GOT3 (cell line): ENCODE measurements around the gene SFXN5.
A peak's percentile ranks its signal among the peaks of the same experiment; 100 is the strongest.
"Not testable (repeated sequence)": the region's sequence is repeated elsewhere in the genome, so short reads cannot be mapped to it uniquely, and the experiment has no call there.

Source experiments
- DNase-seq: peaks from one replicate; lab custom pipeline; 2025; ENCODE audit warnings: mixed read lengths; lab: John Stamatoyannopoulos, UW

The SFXN5 gene

GRCh38 chr2:73101626-73102256 lies 30.2 kb upstream of the SFXN5 start:
- no peak for DNase-seq

GRCh38 chr2:73100956-73101355 lies 29.4 kb upstream of the SFXN5 start:
- DNase-seq, result no peak

- DNase-seq, result no peak
Measured at GRCh38 chr2:73099486-73099885, 28.0 kb upstream of the SFXN5 start.

- DNase-seq, result no peak
Measured at GRCh38 chr2:73095910-73096309, 24.4 kb upstream of the SFXN5 start.

- DNase-seq, result not testable (repeated sequence)
Measured at GRCh38 chr2:73093601-73094218, 22.2 kb upstream of the SFXN5 start.

- no peak for DNase-seq
Measured at GRCh38 chr2:73092146-73092783, 20.8 kb upstream of the SFXN5 start.

DNA sequence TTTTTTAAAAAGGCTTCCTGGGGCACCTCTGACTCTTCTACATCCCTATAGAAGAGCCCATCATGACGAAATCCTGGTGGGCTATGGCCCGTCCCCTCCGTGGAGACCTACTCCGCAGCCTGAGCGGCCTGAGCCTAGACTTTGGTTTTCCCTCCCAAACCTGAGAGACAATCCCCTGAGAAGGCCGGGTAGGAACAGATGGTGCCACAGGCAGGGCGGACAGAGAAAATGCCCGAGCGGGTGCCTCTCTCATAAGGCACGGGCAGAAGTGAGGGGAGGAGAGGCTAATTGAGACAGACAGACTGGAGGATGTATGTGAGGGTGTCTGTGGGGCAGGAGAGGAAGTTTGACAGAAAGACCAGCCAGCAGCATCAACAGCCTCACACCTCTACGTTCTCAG lies 20.2 kb upstream of the SFXN5 start:
- DNase-seq, result no peak

DNA sequence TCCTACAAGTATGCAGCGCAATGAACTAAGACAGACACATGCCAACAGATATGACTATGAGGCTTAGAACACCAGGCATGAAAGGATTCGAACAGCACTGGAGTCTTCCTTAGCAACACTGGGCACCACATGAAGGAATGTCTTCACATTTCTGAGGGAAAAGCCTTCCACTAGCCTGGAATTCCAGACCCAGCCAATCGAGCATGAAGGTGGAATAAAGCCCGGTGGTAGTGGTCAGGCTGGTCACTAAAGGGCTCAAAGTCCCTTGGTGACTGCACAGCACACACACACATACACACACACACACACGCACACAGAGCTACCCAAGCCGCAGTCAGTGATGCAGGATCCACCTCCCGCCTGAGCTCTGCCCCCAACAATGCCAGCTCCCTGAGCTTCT lies 19.7 kb upstream of the SFXN5 start:
- DNase-seq, result no peak

GRCh38 chr2:73089270-73090030 lies 17.9 kb upstream of the SFXN5 start:
- peak; percentile 44 for DNase-seq

GRCh38 chr2:73088703-73089102 lies 17.2 kb upstream of the SFXN5 start:
- no peak for DNase-seq

DNA sequence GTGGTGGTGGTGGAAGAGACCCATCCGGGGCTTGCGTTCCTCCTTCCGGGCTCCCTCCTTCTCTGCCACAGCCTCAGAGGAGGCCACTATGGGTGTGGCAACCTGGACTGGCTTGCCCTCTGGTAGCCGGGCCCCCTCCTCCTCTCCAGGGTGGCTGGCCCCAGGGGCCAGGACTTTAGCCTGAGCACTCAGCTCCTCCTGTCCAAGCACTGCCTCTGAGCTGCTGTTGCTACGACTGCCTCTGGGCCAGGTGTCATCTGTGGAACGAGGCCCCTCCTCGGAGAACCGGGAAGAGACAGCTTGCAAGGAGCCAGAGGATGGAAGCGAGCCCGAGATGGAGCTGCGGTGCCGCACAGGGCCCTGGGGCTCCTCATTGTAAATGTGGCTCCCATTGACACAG lies 16.7 kb upstream of the SFXN5 start:
- DNase-seq, result no peak

DNA sequence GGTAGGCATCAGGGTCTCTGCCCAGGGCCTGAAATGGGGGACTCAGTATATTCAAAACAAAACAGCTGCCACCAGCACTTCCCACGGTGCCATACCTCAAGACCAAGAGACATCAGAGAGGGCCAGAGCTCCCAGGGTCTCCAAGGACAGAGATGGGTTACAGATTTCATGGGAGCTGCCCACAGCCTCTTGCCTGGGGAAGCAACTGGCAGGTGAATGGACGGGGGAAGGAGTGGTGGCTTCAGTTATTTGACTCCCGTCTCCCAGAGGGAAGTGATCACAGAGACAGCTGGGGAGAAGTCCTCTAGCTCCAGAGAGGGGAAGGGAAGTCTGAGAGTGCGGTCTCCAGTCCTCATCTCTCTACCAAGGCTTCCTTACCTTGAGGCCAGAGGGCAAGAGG lies 15.8 kb upstream of the SFXN5 start:
- DNase-seq, result no peak

DNA sequence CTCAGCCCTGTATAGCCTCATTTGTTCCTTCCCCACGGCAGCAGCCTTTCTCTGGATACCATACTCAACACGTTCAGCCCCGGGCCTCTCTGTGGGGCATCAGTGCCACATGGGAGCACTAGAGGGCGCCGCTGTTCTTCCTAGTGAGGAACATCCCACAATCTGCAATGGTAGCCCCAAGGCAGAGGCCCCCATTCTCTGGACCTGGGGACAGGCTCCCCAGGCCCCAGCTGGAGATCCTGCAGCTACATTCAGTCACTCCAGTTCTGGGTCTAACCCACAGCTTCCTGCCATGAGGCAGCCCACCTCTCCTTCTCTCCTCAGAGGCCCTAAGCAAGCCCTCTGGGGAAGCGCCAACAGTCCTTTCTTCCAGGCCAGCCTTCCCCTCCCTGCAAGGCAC lies 14.2 kb upstream of the SFXN5 start:
- peak; percentile 33 for DNase-seq

GRCh38 chr2:73084971-73085370 lies 13.5 kb upstream of the SFXN5 start:
- no peak for DNase-seq

DNA sequence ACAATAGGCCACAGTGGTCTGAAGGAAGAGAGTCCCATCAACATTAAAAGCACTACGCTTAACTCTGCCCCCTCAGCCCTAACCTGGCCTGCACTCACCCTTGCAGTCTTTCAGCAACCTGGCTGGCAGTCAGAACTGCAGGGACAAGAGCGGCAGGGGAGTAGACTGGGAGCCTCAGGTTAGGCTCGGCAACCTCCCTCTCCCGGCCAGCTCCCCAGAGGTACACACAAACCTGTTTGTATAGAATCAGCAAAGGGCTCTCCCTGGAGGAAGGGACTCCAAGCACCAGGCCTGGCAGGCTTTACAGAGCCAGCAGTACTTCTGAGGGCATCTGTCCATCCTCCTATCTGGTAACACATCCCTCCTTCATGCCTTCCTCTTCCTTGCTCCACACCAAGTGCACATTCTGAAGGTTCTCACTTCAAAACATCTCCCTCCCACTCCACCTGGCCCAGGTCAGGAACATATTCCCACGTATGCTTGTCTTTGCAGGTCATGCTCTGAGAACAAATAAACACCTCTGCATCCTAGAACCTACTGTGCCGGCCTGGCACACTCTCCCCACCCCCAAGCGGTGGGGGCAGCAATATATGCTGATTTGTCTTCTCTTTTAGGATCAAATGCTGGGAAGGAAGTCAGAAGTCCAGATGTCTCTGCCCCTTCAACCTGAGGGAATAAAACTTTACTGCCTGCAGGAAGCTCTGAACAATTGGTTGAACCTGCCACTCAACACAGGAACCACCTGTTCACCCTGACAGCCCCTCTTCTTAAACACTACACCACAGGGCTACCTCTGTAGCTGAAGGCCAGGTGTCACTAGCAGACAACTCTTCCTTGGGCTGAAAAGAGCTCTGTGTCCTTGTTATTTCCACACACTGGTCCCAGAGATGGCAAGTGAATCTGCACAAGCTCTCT lies 12.6 kb upstream of the SFXN5 start:
- DNase-seq, result no peak

DNA sequence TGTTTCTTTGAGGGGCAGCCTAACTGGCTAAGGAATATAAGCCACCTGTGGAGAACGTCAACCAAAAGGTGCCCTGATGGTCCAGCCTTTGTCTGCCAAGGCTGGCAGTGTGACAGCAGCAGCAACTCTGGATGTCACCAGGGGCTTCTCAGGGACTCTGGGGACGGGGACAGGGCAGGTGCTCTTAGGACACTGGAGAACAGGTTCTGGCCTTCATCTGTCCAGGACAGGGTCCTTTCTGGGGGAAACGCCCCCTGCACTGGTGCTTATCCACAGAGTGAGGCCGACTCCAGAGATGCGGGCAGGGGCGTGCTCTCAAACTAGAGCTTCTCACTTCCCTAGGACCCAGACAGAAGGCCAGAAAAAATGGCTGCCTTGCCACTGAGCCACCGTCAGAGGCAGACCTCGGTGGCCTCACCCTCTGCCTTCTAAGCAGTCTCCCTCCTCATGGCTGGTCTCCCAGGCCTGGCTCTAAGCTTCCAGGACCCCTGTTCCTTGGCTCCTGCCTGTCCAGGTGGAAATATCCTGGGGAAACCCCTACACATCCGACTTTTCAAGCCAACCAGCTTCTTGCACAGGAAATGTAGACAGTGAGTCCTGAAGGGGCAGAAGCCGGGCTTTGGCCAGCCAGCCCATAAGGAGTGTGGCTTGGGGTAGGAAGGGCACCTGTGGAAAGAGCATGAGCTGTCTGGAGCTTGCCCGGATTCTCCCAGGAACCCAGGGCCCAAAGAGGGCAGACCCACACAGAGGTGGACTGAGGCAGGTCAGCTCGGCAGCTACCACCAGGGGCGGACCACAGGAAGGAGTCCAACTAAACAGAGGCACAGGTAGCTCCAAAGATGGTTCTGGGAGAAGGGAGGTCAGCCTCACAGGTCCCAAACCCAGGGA lies 11.3 kb upstream of the SFXN5 start:
- DNase-seq, result no peak

- no peak for DNase-seq
Measured at GRCh38 chr2:73081181-73081671, 9.7 kb upstream of the SFXN5 start.

GRCh38 chr2:73080321-73081131 lies 9.0 kb upstream of the SFXN5 start:
- no peak for DNase-seq

DNA sequence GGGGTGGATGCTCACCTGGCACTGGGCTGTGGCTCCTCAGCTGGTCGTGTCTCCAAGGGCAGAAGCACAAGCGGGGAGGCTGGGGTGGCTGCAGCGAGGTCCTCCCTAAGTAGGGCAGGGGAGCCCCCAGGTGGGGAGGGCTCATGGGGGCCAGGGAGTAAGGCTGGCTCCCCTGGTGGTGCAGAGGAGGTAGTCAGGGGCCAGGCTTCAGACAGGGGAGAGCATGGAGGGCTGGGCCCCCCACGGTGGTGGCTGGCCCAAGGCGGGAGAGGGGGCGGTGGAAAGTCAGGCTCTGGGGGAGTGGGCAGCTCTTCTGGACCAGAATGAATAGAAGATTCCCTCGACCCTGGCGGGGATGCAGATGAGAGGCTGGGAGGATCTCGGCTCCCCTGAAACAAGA lies 8.1 kb upstream of the SFXN5 start:
- DNase-seq, result no peak
